ENCODE measurements around the gene LMO4.

Gene LMO4

DNA sequence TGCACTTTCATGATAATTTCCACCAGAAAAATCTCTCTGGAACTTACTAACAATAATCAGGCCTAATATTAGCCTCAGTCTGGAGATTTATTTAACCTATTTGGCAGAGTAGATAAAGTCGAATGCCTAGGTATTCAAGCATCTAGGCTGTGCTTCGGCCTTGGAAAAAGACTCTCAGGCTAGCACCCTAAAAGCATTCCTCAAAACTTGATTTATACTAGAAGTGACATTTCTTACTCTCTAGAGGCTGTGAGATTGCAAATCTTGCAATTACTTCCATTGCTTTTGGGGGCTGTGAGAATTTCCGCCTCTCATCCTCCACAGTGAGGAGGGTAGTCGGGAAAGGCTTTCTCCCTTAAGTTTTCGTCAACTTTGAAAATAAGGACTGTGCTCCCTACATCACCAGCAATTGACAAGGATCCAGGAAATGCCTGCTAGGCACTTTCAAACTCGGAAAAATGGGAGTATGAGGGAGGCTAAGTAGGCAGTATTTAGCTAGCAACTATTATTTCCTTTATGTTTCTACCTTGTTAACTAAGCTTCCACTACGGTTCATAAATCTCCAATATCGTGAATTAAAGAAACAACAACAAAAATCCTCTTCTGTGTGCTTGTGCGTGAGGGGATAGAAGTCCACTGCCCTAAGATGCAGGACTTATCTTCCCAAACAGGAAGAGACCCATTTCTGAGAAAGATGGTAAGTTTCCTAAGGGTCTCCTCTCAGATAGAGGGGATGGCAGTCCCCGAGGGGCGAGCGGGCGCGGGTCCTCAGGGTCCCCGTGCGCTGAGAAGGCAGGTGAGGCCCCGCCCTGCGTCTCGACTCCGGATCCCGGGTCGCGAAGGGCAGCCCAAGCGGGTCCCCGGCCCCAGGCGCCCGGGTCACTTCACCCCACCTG lies 1.1 kb upstream of the LMO4 start:
- no peak for DNase-seq (ENCODE audit: low read depth)

DNA sequence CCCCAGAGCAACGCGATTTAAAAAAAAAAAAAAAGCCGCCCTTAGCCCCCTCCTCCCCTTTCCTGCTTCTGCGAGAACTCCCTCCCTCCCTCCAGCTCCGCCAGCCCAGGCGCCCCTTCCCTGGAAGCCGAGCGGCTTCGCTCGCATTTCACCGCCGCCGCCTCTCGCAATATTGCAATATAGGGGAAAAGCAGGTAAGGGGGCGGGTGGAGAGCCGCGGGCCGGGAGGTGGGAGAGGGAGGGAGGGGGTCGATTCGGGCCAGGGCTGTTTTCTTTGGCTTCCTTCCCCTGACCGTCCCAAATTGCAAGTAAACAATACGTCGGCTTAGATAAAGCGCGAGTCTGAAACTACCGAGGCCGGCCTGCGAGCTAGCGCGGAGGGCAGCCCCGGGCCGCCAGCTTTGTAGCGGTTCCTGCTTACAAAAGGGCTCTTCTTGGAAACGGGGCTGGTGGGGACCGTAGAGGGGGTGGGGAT lies 408 bp downstream of the LMO4 start:
- DNase-seq (ENCODE audit: low read depth), result peak; percentile 55

DNA sequence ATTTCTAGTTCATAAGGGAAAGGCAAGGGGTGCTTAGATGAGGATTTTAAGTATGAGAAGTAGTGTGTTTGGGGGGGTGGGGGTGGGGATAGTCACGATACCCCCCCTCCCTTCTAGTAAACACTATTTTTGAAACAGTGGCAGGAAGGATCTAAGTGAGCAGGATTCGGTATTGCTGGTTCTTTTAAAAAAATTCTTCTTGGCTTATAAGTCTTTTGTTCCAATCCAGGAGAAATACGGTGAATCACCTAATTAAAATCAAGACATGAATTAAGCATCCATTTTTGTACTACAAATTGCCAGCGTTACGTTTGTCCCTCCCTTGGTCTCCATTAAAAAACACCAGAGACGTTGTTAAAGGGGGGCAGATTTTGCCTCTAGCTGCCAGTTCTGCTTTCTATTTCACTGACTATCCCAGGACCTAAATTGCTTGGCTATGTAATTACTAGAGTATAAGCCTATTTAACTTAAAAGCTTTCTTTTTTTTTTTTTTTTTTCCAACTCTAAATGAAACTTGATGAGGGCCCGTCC lies 911 bp downstream of the LMO4 start:
- DNase-seq (ENCODE audit: low read depth), result peak; percentile 23

DNA sequence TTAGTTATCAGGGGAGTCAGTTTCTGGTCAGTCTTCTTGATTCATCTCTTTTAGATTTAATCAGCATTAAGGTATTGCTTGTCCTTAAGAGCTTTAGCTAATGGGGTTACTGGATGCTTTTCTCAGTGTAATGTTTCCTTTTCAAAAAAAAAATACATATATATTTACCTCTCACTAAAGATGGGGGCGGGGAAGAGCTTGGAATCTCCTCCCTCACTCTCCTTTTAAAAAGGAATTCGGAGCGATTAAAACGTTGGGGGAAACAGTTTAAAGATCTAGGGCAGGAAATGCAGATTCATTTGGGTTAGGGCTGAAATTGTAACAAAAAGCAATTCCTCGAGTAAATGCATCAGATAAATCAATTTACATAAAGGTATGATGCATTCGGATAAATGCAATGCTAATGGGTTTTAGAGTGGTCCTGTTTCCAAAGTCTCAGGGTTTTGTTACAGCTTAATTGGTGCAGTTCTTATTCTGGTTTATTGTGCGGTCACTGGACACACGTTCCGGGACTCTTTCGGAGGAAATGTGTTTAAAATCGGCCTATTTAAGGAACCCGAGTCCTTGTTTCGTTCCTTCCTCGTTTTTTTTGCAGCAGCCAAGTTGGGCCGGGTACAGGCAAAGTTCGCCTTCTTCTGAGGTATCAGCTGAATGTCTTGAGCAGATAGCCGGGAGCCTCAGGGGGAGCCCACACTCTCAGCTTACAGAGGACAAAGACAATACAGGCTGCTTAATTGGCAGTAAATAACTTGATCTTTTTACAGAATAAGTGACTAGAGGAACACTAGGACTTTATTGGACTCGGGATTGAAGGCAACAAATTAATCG lies 1.6 kb downstream of the LMO4 start:
- peak; percentile 46 for DNase-seq (ENCODE audit: low read depth)

DNA sequence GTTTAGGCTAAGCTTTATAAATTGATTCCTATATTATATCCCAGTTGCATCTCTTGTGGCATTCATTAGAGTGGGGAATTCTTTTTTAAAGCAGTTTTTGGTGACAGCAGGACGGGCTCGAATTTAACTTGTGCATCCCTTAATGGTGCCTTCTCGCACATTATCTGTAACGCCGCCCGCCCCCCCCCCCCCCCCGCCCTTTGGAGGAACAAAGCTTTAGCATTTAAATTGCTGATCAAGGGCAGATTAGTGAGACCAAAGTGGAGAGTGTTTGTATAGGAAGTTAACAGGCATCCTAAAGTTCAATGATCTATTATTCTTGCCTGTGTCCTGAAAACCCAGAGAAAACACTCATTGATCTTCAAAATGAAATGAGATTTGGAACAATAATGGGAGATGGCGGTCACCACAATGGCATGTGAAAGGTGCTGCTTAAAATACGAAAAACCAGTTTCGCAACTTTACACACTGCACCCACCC lies 2.2 kb downstream of the LMO4 start:
- DNase-seq (ENCODE audit: low read depth), result no peak

DNA sequence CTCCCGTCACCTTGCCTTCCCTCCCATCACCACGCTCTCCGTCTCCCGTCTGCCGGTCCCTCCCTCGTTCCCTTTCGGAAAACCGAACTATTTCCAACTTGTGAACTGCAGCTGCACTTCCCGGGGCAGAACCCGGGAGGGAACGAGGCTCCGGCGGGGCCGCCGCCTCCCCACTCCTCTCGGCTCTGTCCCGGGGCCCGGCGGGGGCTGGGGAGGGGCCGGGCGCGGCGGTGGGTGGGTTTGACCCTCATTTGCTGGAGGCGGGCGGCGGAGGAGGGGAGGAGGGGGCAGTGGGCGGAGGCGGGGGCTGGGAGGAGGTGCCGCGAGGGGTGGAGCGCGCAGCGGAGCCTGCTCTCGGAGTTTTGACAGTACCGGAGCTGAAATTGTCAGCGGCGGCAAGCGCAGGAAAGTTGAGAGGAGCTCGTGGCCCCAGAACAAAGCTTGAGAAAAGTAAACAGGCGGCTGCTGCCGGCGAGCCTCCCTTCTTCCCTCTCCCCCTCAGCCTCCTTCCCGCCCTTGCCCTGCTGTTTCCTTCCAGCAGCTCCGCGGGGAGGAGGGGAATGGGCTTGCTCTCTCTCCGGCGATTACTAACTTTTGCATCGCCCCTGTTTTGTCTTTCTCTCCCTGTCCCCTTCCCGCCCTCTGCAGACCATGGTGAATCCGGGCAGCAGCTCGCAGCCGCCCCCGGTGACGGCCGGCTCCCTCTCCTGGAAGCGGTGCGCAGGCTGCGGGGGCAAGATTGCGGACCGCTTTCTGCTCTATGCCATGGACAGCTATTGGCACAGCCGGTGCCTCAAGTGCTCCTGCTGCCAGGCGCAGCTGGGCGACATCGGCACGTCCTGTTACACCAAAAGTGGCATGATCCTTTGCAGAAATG lies 2.9 kb downstream of the LMO4 start:
- DNase-seq (ENCODE audit: low read depth), result peak; percentile 63

DNA sequence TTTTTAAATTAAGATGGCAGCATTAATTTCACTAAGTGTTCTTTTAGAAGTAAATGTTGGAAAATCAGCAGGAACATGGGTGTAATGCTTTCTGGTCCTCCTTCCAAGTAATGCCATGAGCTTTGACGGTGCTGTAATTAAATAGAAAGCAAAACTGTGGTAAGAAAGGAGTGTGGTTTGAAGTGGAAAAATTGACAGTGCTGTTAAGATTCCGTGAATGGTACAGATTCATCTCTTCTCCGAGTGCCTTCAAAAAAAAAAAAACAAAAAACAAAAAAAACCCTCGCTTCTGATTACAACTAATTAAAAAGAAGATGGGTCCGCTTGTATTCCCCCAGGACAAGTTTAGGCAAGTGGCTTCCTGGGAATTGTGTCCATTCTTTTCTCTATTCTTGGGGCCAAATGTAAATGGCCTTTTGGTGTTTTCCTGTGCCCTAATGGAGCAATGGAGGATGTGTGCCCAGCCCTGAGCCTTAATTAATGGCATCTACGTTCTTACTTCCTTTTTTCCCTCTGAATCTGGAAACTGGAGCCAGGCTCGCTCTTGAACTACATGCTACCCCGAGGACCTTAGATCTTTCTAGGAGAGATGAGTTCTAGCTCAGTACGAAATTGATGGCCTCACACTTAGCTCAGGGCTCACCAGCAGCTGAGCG lies 5.1 kb downstream of the LMO4 start:
- peak; percentile 34 for DNase-seq (ENCODE audit: low read depth)

DNA sequence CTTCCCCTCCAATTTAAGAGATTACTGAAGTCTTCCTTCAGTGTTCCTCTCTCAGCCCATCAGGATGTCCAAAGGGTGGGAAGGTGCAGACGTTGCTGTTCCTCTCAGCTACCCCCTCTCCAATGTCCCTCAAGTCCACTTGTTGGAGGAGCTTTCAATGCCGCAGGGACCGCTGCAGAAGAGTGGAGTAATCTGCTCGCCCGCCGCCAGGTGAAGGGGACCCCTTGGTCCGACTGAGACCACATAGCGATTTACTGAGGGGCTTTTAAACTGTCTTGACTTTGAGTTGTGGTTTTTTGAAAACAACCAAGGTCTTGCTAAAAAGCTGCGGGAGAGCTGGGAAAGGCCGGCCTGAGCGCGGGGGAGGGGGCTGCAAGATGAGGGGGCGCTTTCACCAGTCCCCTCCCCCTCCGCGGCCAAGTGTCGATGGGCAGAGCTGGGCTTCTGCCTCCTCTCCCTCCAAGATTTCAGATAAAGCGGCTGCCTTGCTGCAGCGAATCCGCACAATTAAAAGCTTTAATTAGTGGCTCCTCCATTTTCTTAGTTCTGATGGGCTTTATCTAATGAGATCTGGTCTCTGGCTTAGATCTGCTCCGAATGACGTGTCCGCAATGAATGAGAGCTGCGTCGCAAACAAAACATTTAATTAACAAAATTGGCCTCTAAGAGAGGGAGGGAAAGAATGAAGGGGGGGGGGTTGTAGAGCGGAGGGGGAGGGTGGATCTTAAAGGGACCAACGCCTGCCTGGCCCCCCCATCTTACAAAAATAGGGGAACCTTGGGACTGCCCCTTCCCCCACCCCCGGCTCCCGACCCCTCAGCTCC lies 5.9 kb downstream of the LMO4 start:
- peak; percentile 29 for DNase-seq (ENCODE audit: low read depth)

DNA sequence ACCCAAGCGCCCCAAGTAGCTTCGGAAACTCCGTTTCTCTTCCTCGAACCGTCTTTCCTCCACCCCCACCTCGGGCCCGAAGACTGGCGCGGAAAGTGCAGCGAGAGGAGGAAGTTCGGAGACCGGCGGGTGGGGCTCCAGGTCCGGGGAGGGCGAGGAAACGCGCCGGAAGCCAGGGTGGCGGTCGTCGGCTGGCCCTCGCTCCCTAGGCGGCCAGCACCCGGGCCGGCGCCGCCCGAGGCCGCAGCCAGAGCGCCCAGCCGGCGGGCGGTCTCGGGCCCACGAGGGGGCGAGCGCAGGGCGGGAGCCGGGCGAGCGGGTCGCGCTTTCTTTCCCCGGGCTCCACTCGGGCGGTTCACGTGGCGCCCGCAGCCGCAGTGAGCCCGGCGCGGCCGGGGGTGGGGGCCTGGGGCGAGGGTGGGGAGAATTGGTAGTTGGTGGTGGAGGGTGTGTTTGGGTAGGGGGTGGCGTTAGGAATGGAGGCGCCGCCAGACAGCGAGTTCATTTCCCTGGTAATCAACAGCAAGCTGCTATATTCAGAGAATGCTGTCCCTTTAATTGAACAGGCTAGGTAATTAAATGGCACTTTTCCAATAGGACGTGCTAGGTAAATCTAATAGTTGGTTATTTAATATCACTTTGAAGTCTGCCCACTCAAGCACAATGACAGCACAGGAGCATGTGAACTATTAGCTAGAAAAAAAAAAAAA lies 6.7 kb downstream of the LMO4 start:
- peak; percentile 38 for DNase-seq (ENCODE audit: low read depth)

DNA sequence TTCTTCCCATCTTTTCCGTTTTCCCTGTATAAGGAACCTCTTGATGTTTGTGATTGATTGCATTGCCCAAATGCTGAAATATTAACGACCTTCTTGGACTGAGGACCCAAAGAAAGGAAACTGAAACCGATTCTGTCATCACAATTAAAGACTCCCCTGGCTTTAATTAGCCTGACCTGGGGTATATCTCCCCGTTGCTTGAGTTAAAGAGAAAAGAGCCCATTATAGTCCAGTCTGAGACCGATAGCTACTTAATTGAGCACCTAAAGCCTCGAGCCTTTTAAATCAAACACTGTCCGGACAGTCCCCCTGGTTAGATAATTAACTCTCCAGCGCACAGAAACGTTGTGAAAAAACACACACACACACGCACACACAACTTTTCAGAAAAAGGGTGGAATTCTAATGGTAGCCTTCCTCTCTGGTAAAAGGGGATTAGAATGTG lies 8.0 kb downstream of the LMO4 start:
- DNase-seq (ENCODE audit: low read depth), result no peak

DNA sequence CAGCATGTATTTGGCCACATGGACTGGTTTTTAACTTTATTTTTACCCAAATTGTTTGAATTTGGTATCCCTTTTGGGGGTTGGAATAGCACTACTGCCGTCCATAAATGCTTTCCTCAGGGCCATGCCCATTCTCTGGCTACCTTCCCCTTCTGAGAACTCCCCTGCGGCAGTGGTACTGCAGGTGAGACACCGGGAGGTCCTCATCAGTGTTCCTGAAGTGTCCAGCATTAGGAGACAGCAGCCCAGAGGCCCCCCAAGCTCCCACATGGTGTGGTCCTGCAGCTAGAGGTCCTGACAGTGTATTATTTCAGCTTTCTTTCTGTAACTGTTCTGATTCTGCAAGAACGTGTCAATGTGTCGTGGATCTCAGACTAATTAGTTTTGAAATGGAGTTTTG lies 8.9 kb downstream of the LMO4 start:
- no peak for DNase-seq (ENCODE audit: low read depth)

DNA sequence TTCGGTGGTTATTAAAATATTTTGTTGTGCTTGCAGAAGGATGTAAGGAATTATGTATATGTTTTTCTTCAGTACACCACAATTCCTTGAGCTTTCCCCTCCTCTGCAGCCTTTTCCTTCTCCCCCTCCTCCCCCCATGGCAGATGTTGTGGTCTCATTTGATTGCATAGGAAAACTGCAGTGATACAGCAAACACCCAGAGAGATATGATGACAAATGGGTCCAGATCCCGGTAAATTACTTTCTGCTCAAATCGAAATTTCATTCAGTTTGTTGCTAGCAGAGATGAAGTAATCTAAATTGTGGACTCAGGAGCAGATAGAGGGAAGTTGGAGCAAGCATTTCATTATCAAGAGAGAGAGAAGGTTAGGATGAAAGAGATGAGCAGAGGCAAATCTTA lies 9.9 kb downstream of the LMO4 start:
- DNase-seq (ENCODE audit: low read depth), result no peak

DNA sequence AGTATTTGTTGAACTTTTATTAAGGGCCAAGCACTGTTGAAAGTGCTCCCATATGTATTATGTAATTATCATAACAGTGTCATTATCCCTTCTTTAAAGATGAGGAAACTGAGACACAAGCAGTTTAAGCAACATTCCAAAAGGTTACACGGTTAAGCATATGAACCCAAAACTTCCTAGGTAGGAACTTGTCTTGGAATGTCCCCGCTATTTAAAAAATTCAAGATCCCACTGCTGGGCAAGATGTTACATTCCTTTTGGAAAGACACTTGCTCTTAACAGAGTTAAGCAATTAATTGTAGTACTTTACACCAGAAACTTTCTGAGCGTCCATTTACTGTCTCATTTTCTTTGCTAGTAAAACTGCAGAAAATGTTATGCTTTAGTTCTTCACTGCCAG lies 15.6 kb downstream of the LMO4 start:
- no peak for DNase-seq (ENCODE audit: low read depth)

DNA sequence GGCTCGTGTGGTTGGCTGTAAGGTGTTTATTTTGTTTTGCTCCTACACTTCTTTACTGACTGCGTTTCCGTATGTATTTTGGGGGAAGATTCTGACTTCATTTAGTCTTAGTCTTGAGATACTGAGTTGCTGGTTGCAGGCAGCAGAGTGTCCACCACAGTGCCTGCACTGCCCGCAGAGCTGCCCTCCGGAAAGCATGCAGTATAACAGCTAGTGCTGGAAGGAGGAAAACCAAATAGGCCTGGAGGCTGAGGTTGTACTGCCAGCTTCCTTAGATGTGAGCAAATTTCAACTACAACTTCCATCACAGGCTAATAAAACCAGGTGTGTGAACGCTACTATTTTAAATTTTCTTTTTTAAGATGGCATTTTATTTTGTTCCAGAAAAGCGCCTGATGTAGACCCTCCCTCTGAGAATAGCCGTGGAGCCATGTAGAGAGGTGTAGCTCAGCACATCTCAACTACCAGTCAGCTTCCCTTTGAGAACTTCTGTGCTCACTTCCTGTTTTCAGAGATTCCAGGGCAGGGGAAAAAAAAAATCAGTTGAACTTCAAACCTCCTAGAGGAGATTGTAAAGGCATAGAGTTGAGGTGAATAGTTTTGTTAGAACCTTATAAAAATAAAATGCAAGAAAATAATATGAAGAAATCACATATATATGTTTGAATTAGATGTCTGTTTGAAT lies 17.6 kb downstream of the LMO4 start:
- no peak for DNase-seq (ENCODE audit: low read depth)

DNA sequence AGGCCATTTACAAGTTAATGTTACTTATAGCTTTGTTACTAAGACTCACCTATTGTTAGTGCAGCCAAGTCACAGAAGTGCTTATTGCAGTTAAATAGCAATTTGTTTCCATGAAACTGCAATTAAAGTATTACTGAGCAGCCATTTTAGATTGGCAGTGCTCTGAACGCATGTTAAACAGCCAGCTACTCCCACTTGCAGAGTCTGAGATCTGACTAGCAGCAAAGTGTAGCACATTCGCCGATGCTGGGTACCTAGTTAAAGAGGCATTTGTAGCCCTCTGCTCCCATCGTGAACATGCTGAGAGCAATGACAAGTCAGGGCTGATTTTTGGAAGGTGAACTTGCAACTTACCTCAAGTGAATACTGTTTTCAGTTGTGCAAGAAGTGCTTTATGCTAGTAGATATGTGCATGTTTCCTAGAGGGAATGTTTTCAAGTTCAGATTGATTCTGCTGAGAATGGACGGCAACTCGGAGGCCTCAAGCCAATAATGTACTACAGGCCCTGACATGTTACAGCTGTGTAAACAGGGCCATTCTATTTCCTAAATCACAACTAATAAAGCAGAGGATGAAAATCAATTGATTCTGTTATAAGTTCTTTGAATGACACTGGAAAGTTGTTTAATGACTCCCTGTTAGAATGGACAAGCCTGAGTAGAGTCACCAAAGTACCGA lies 19.8 kb downstream of the LMO4 start:
- DNase-seq (ENCODE audit: low read depth), result no peak

DNA sequence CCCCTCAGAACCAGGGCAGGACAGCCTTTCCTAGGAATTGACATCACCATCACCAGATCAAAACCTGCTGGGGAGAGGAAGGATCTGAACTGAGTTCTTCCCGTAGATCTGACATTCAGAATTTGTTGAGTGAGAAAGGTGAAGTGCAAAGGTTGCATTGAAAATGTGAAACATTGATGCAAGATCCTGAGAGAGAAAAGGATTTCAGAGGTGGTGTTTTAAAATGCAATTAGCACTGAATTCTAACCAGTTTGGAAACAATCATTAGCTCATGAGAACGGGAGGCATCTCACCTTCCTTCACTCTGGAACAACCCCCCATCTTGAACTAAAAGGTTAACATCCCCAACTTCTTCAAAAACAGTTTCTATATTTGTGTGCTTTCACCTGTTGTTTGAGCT lies 20.4 kb downstream of the LMO4 start:
- no peak for DNase-seq (ENCODE audit: low read depth)

DNA sequence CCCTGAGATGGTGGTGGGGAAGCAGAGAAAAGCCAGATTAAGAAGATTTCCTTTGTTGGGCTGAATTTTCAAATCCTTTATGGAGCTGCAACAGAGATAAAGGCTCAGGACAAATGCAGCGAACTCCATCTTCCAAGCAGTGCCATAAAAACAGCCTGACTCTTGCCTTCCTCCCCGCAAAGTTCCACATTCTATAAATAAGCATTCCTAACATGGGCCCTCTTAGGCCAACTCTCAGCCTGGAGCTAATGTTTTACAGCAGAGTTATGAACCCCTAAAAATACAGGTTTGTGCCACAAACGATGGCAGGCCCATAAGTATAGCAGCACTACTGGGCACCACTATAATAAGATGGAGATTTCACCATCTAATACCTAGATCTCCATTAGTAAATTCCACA lies 27.2 kb downstream of the LMO4 start:
- no peak for DNase-seq (ENCODE audit: low read depth)

DNA sequence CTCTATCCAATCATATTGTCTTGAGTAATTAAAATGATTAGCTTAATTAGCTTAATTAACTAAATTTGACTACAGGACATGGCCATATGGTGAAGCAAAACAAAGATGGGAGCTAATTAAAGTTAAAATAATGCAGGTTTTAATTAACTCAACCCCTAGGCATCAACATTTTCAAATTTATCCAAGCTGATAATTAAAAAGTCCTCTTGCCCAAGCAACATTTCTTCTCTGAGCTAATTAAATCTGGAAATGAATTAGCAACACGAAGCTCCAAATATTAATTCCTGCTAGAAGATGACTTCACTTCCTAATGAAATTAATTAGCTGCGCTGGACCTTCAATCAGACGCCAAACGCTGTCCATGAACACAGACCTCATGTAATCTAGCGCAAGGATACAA lies 27.9 kb downstream of the LMO4 start:
- DNase-seq (ENCODE audit: low read depth), result no peak

Measured in iris pigment epithelial cell (primary cell).